ENCODE results near the gene GNG8. TPM values are rescaled to one million over a fixed set of nuclear protein-coding genes. Genes with fewer than 3 reads are reported as not detected.

The GNG8 gene
- total RNA-seq, 1 experiment from 2014 or later, result not detected

DNA sequence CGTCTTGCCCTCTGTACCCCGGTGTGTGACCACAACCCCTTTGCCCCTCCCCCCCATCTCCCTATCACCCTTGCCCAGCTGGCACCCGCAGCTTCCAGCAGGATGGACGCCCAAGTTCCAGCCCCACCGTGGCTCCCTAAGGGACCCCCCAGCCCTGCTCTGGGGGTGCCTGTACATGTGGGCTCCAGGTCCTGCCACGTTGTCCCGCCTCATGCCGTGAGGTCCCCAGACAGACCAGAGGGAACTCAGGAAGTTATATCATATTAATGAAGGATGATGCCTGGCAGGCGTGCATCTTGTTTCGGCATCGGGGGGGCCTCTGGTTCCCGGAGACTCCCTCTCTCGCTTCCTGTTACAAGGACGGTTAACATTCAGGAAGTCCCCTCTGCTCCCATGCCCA, 9.6 kb downstream of the GNG8 start:
- H3K9me3 ChIP-seq, result no peaks in the 10 kb centered on the region
- DNase-seq, result no peak
- H3K36me3 ChIP-seq, result no peaks in the 10 kb centered on the region
- H3K27me3 ChIP-seq, result no peaks in the 10 kb centered on the region
- H3K4me3 ChIP-seq, result no peak overlapping the region

- Histone ChIP-seq H3K36me3 (no peaks in the 10 kb centered on the region), H3K4me3 (no peak overlapping the region), H3K9me3 (no peaks in the 10 kb centered on the region), H3K27me3 (no peaks in the 10 kb centered on the region)
- no peak for DNase-seq
These were observed 10.3 kb downstream of the GNG8 start for GRCh38 chr19:46625731-46626130.

- Histone ChIP-seq H3K27me3 (no peaks in the 10 kb centered on the region), H3K9me3 (no peaks in the 10 kb centered on the region), H3K4me3 (no peak within 1 kb of the TSS), H3K36me3 (no peaks in the 10 kb centered on the region)
- DNase-seq, result peak; percentile 25
These were observed 10.9 kb downstream of the GNG8 start, which contains the start of gene PTGIR for GRCh38 chr19:46624958-46625661. Gene PTGIR, minus strand, starts transcription at chr19:46625089. Its CDS starts 864 bp downstream, at chr19:46624225.

DNA sequence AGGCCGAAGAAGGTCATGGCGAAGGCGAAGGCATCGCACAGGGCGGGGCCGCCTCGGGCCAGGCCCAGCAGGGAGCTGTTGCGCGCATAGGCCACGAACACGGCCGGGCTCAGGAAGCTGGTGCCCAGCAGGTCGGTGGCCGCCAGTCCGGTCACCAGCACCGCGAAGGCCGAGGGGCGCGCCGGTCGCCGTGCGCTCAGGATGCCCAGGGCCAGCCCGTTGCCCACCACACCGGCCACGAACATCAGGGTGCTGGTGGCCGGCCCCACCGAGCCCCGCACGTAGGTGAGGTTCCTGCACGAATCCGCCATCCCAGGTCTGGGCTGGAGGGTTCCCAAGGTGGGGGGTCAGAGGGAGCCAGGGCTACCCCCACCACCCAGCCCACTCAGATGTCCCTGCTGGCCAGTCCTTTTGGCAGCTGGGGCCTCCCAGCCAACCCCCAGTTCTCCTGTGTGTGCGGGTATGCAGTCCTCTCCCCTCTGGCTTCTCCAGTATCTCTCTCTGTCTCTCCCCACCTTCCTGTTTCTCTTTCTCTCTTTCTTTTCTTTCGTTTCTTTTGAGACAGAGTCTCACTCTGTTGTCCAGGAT, 12.0 kb downstream of the GNG8 start:
- Histone ChIP-seq H3K9me3 (no peaks in the 10 kb centered on the region), H3K4me3 (no peak overlapping the region), H3K27me3 (no peaks in the 10 kb centered on the region), H3K36me3 (no peaks in the 10 kb centered on the region)
- no peak for DNase-seq

DNA sequence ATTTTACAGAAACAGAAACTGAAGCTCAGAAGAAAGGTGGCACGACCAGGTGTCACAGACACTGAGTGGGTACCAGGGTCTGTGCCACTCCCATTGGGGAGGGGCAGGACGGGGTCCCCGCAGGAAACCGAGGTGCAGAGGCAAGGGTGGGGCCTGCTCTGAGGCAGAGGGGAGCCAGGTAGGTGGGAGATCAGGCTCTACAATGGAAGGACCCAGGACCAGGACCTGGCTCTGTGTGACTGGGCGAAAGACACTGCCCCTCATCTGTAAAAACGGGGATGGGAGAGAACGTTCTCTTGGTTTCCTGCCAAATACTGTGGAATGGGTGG, 13.9 kb downstream of the GNG8 start:
- Histone ChIP-seq H3K27me3 (no peaks in the 10 kb centered on the region), H3K9me3 (no peaks in the 10 kb centered on the region), H3K36me3 (no peaks in the 10 kb centered on the region), H3K4me3 (no peak overlapping the region)
- no peak for DNase-seq

- Histone ChIP-seq H3K9me3 (no peaks in the 10 kb centered on the region), H3K27me3 (no peaks in the 10 kb centered on the region), H3K4me3 (no peak overlapping the region), H3K36me3 (no peaks in the 10 kb centered on the region)
- DNase-seq, result no peak
These were observed 14.5 kb downstream of the GNG8 start for GRCh38 chr19:46621191-46622117.

- Histone ChIP-seq H3K4me3 (no peak overlapping the region), H3K9me3 (no peaks in the 10 kb centered on the region), H3K36me3 (no peaks in the 10 kb centered on the region), H3K27me3 (no peaks in the 10 kb centered on the region)
- DNase-seq, result no peak
These were observed 15.3 kb downstream of the GNG8 start for GRCh38 chr19:46620716-46621115.

DNA sequence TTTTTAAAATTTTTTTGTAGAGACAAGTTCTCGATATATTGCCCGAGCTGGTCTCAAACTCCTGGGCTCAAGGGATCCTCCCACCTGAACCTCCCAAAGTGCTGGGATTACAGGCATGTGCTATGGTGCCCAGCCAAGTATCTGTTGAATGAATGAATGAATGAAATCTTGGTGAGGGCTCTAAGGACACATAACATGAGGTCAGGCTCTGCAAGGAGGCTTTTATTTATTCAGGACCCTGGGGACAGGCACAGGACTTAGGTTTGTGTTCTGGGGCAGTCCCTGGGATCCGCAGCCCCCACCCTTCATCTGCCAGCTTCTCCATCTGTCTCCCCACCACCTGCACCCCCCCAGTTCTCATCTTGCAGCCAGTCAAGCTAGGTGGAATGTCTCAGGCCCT, 15.7 kb downstream of the GNG8 start:
- H3K4me3 ChIP-seq, result no peak overlapping the region
- no peaks in the 10 kb centered on the region for H3K9me3 ChIP-seq
- no peak for DNase-seq
- H3K36me3 ChIP-seq, result no peaks in the 10 kb centered on the region
- H3K27me3 ChIP-seq, result no peaks in the 10 kb centered on the region

- H3K4me3 ChIP-seq, result no peak overlapping the region
- H3K27me3 ChIP-seq, result no peaks in the 10 kb centered on the region
- no peaks in the 10 kb centered on the region for H3K9me3 ChIP-seq
- no peaks in the 10 kb centered on the region for H3K36me3 ChIP-seq
- no peak for DNase-seq
These were observed 17.3 kb downstream of the GNG8 start for GRCh38 chr19:46618670-46619231.

DNA sequence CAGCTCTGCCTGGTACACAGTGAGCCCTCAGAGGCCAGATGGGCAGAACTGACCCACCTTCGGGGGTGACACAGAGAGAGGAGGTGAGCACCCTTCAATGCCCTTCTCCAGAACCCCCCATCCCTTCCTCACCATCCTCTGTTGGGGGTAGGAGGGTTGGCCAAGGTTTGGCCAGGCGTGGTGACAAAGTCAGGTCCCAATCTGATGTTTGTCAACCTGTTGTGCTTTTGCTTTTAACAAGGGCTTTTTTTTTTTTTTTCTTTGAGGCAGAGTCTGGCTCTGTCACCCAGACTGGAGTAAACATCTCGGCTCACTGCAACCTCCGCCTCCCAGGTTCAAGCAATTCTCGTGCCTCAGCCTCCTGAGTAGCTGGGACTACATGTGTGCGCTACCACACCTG, 18.4 kb downstream of the GNG8 start:
- DNase-seq, result no peak
- no peaks in the 10 kb centered on the region for H3K36me3 ChIP-seq
- no peaks in the 10 kb centered on the region for H3K27me3 ChIP-seq
- no peaks in the 10 kb centered on the region for H3K9me3 ChIP-seq
- H3K4me3 ChIP-seq, result no peak overlapping the region

- Histone ChIP-seq H3K4me3 (no peak overlapping the region), H3K36me3 (no peaks in the 10 kb centered on the region), H3K9me3 (no peaks in the 10 kb centered on the region), H3K27me3 (no peaks in the 10 kb centered on the region)
- DNase-seq, result peak; percentile 18
These were observed 19.2 kb downstream of the GNG8 start for GRCh38 chr19:46616631-46617322.

DNA sequence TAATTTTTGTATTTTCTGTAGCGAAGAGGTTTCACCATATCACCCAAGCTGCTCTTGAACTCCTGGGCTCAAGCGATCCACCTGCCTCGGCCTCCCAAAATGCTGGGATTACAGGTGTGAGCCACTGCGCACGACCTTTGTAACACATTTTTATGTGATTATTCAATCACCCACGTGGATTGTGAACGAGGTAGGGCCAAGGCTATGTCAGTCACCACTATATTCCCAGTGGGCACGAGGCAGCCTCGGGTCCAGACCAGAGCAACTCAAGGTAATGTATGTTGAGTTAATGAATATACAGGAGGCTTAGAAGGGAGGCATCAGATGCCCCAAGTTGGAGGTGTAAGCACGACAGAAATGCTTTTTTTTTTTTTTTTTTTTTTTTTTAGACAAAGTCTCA, 20.0 kb downstream of the GNG8 start:
- no peaks in the 10 kb centered on the region for H3K9me3 ChIP-seq
- no peak for DNase-seq
- H3K36me3 ChIP-seq, result no peaks in the 10 kb centered on the region
- H3K4me3 ChIP-seq, result no peak overlapping the region
- H3K27me3 ChIP-seq, result no peaks in the 10 kb centered on the region

GRCh38 chr19:46614114-46614722, 21.8 kb downstream of the GNG8 start:
- Histone ChIP-seq H3K4me3 (no peak overlapping the region), H3K27me3 (no peaks in the 10 kb centered on the region), H3K36me3 (peaks cover 10% of the 10 kb centered on the region), H3K9me3 (no peaks in the 10 kb centered on the region)
- peak; percentile 69 for DNase-seq

DNA sequence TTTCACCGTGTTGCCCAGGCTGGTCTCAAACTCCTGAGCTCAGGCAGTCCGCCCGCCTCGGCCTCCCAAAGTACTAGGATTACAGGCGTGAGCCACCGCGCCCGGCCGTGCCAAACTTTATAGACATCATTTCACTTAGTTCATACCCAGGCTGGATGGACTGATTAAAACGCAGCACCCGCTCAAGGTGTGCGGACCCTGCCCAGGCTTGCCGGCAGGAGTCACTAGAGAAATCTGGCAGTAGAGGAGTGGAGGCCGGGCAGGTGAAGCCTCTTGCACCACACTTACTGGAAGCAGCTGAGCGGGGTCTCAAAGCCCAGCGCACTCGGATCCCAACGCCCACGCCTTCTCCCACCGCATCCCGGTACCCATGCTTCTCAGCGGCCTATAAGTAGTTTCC, 22.5 kb downstream of the GNG8 start:
- H3K9me3 ChIP-seq, result no peaks in the 10 kb centered on the region
- DNase-seq, result no peak
- peaks cover 17% of the 10 kb centered on the region for H3K36me3 ChIP-seq
- no peaks in the 10 kb centered on the region for H3K27me3 ChIP-seq
- no peak overlapping the region for H3K4me3 ChIP-seq

GRCh38 chr19:46611776-46612175, 24.2 kb downstream of the GNG8 start:
- no peak for DNase-seq
- Histone ChIP-seq H3K27me3 (no peaks in the 10 kb centered on the region), H3K9me3 (no peaks in the 10 kb centered on the region), H3K4me3 (no peak overlapping the region), H3K36me3 (peaks cover 35% of the 10 kb centered on the region)

Measured in MG63 (cell line).